PFSK-1 (cell line): Measurements from ENCODE around the gene HSD3B2.

Experiments
- FOXP2 ChIP-seq: optimal IDR thresholded peaks from 2 replicates; pipeline ENCODE3; 2011; ENCODE audit warnings: borderline replicate concordance, control low read depth, inconsistent platforms; ENCODE audit not compliant: insufficient read depth; ENCODE audit errors: extremely low read length, extremely low read depth
- POLR2AphosphoS5 ChIP-seq: IDR thresholded peaks from 2 replicates; pipeline ENCODE4 v1.6.1; 2012; ENCODE audit warnings: low read depth, mild to moderate bottlenecking, control low read depth, low read length, moderate library complexity
- REST ChIP-seq, 2 experiments: IDR thresholded peaks; 2 replicates each; pipeline versions ENCODE4 v1.6.1 to v1.8.0; 2011 to 2012; ENCODE audit warnings: low read depth in 2 of 2, low read length in 2 of 2, control low read depth in 1 of 2, inconsistent platforms in 1 of 2, mild to moderate bottlenecking in 1 of 2, moderate library complexity in 1 of 2; ENCODE audit not compliant: insufficient read depth in 1 of 2
- SIN3A ChIP-seq: IDR thresholded peaks from 2 replicates; pipeline ENCODE4 v1.6.1; 2012; ENCODE audit warnings: mild to moderate bottlenecking, low read length, moderate library complexity, borderline replicate concordance; ENCODE audit not compliant: insufficient read depth
- TAF1 ChIP-seq: IDR thresholded peaks from 2 replicates; pipeline ENCODE4 v1.6.1; 2012; ENCODE audit warnings: low read length, control low read depth, borderline replicate concordance; ENCODE audit not compliant: insufficient read depth

Gene HSD3B2

DNA sequence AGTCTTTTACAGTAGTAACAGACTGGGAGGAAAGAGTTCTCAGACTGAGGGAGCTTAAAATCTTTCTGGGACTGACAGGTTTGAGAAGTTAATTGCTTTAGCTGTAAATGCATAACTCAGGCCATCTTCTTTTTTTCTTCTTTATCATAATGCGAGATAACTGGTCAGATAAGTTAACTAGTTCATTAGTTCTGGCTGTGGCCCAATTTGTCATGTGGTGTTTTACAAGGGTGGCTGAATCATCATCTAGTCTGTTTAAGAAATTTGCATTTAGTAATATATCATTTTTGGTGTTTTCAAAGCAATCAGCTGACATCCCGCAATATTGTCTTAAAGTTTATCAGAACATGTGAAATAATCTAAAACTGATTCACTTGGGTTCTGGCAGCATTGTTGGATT is 14.0 kb downstream of the HSD3B2 start:
- TF ChIP-seq SIN3A (no peak), POLR2AphosphoS5 (no peak), REST (IDR thresholded peaks at IDR 0.05; ENCODE audit: insufficient read depth in 1 of 2, low read depth in 2 of 2, low read length in 2 of 2) (no peak), TAF1 (no peak), FOXP2 (no peak)

DNA sequence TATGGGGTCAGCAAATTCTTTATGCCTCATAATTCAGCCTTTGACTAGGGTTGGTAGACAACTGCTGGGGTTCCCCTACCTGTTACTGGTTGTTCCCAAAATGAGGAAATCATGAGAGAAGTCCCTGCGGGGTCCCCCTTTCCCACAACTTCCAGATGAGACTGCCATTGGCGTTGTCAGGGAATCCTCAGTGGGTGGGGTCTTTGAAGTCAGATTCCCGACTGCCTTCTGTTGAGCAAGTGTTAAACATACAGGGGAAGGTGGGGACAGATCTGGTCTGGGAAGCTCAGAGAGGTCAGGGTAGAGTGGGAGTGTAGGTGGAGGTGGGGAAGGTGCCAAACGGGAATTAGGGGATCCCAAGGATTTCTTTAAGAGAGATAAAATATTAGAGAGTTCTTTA is 14.7 kb downstream of the HSD3B2 start:
- TF ChIP-seq REST (IDR thresholded peaks at IDR 0.05; ENCODE audit: insufficient read depth in 1 of 2, low read depth in 2 of 2, low read length in 2 of 2) (no peak), TAF1 (no peak), POLR2AphosphoS5 (no peak), SIN3A (no peak), FOXP2 (no peak)

DNA sequence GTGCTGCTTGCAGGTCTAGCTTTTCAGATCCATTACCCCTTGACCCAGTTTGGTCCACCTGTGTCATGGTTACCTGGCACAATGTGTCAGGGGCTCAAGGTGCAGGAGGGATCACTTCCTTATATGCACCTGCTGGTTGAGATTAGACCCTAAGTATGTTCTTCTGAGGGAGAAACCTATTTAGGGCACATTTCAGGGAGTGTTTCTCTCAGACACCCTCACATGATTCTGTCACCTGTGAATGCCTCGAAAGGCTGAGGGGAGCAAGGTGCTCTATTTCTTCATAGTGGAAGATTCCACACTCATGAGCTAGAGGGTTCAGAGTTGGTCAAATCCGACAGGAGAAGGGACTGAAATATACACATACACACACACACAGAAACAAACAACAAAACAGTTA is 15.5 kb downstream of the HSD3B2 start:
- TF ChIP-seq REST (IDR thresholded peaks at IDR 0.05; ENCODE audit: insufficient read depth in 1 of 2, low read depth in 2 of 2, low read length in 2 of 2): no peak
- no peak for TF ChIP-seq POLR2AphosphoS5

DNA sequence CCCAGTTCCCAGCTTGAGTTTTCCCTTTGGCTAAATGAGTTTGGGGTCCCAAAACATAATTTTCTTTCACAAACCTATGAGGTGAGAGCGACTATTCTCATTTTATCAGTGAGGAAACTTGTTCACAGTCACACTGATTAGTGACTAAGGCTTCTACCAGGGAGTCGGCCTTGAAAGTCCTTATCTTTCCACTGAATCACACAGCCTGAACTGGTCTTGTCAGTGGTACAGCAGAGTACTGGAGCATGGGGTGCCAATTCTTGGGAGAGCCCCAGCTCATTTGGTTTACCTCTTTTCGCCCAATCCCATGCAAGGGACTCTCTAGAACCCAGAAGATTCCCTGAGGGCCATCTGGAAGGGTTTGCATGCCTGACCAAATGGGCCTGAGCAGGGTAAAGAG is 16.9 kb downstream of the HSD3B2 start:
- TF ChIP-seq FOXP2 (no peak), SIN3A (no peak)

DNA sequence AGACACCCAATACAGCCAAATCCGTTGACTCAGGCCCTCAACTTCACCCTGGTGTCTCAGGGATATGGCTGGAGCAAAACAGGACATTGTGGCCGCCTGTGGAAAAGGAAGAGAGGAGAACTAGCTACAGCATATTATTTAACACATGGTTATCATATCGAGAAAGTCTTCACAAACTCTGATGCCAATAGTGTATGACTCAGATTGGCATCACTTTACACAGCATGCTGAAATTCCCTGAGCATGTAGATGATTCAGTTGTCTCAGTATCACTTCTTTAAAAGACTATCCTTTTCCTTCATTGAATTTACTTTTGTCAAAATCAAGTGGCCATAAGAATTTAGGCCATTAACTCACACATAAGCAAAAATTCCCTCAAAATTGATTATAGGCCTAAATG is 20.1 kb downstream of the HSD3B2 start:
- no peak for TF ChIP-seq REST (IDR thresholded peaks at IDR 0.05; ENCODE audit: insufficient read depth in 1 of 2, low read depth in 2 of 2, low read length in 2 of 2)
- TF ChIP-seq POLR2AphosphoS5: no peak
- TF ChIP-seq SIN3A: no peak
- TF ChIP-seq FOXP2: no peak
- TF ChIP-seq TAF1: no peak

GRCh38 chr1:119438761-119439160 is 23.8 kb downstream of the HSD3B2 start:
- TF ChIP-seq POLR2AphosphoS5: no peak
- no peak for TF ChIP-seq SIN3A
- TF ChIP-seq TAF1: no peak
- TF ChIP-seq REST (IDR thresholded peaks at IDR 0.05; ENCODE audit: insufficient read depth in 1 of 2, low read depth in 2 of 2, low read length in 2 of 2): no peak
- no peak for TF ChIP-seq FOXP2
